NCI-H2107 treated with DMSO at 0.1 percent for 48 hours (cell line): ENCODE measurements around the gene NSRP1.
"Not testable (repeated sequence)": the region's sequence is repeated elsewhere in the genome, so short reads cannot be mapped to it uniquely, and the experiment has no call there.

ENCODE experiments used
- DNase-seq: peaks from one replicate; lab custom pipeline; 2025; ENCODE audit not compliant: unreplicated experiment; lab: John Stamatoyannopoulos, UW

NSRP1 gene

DNA sequence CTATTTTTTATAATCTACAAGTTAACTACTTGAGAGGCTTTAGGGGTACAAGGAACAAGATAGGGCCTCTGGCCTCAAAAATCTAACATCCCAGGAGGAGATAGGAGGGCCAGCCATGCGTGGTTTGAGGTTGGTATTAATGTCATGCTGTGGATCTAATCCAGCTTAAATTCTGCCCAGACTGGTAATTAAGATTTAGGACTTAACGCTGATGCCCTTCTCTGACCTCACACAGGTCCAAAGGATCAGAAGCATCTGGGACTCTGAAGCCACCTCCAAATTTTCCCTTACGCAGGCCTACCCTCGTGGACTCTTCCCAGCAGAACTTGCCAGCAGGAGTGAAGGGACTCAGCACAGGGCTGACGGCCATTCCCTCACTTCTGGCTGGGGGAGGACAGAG lies 103.8 kb downstream of the NSRP1 start:
- no peak for DNase-seq

DNA sequence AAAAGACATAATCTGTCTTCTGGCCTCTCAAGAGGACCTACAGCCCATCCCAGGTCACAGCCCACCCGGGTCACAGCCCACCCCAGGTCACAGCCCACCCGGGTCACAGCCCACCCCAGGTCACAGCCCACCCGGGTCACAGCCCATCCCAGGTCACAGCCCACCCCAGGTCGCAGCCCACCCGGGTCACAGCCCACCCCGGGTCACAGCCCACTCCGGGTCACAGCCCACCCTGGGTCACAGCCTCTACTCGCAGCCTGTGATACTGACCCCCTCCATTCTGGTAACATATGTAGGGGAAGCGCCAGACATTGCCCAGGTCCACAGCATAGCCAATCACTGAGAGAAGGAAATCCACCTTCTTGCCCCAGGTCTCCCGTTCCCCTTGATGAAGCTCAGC lies 104.7 kb downstream of the NSRP1 start:
- DNase-seq = no peak

- DNase-seq = no peak
Observed at GRCh38 chr17:30222251-30222650, 105.6 kb downstream of the NSRP1 start.

DNA sequence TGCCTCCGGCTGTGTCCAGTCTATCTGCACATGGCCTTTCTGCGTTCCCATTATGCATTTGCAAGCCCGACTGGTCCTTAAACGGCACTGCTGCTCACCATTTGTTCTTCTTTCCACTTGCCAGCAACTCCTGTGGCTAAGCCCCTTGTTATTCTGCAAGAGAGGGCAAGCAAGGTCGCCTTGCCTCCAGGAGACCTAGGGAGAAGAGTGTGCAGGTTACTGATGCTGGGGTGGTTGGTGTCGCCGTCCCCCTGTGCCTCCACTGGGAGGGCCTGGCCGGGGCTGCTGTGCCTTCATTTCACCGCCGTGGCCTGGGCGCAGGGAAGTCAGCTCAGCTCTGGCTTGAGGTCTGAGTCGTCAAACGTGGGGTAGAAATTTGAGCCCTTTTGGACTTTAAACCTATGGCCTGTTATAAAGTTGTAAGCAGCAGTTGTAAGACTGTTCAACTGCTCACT lies 106.1 kb downstream of the NSRP1 start:
- DNase-seq = no peak

DNA sequence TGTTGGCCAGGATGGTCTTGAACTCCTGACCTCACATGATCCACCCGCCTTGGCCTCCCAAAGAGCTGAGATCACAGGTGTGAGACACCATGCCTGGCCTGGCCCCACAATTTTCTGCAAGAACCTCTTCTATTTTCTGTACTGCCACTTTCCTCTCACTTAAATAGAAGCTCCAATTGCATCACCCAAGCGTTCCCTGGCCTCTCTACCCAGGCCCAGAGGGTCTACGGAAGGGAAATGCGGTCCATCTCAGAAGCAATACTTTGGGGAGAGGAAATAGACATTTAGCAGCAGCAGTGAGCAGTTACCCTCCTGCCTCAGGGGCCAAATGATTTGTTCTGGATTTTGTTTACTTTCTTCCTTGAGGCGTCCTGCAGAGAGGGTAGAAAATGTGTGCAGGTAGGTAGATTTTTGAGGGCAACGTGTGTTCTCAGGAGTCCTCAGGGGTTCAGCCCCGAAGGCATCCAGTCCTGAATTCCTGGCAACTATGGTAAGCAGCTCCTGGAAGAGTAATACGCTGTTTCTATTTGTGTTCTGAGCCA lies 107.9 kb downstream of the NSRP1 start:
- no peak for DNase-seq

DNA sequence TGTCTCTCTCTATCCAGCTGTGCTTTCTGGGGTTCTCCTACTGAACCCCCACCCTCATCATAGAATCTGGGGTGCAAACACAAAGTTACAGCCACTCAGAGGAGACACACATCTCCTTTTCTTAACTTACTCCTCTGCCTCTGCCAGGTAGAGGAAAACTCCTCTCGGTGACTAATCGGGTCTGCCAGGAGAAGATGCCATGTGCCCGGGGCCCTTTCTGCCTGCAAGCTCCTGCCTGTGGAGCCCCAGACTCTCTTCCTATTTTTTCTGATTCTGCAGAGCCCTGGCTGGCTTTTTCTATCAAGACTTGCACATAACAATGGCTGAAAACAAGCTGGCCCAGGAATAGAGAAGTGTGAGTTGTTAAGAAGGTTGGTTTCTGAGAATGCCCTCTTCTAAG lies 108.5 kb downstream of the NSRP1 start:
- no peak for DNase-seq

DNA sequence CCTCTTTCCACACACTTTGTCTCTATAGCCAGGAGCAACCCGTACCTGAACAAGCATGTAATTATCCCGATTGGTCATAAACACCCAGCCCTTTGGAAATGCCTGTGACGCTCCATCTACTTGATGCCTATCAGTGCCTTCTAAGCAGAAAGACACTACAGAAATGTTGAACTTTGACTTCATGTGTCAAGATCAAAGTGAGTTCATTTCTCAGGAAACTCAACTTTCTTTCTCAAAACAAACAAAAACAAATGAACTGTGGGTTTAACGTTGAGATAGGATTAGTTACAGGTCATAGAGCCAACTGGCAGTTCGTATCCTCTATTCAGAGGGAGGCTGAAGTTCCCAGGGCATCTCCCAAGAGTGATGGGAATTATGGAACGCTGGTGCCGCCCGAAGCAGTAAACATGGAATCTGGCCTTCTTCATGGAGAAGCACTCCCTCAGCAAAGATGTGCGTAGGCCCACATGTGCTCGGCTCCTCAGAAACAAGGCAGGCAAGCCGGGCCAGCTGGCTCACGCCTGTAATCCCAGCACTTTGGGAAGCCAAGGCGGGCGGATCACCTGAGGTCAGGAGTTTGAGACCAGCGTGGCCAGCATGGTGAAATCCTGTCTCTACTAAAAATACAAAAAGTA lies 109.4 kb downstream of the NSRP1 start:
- DNase-seq = no peak

DNA sequence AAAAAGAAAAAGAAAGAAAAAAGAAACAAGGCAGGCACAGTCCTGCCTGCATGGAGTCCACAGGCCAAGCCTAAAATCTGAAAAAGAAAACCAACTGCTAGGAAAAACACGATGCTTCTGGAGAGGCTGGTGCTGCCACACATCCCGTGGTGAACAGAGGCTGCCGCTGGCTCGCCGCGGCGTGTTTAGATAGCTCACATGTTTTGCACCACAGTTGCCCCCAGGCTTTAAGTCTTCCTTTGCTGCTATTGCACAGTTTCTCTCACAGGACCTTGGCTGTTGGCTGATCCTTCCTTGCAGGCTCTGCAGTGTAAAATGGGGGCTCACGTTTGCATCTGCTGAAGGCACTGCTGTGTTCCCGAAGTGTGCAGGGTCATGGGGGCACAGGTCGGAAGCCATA lies 110.3 kb downstream of the NSRP1 start:
- DNase-seq = no peak

- no peak for DNase-seq
Observed at GRCh38 chr17:30228011-30228410, 111.4 kb downstream of the NSRP1 start.

- DNase-seq = no peak
Observed at GRCh38 chr17:30229012-30229411, 112.4 kb downstream of the NSRP1 start.

DNA sequence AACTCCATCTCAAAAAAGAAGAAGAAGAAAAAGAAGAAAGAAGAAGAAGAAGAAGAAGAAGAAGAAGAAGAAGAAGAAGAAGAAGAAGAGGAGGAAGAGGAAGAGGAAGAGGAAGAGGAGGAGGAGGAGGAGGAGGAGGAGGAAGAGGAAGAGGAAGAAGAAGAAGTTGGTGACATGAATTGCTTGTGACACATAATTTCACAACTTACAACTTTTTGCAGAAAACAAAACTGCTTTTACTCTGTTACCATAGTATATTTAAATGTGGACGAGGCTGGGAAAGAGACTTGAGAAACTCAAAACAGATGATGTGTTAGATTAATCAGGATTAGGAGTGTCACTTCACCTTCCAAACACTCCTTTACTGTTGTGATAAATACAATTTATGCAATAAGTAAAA lies 113.4 kb downstream of the NSRP1 start:
- not testable (repeated sequence) for DNase-seq

DNA sequence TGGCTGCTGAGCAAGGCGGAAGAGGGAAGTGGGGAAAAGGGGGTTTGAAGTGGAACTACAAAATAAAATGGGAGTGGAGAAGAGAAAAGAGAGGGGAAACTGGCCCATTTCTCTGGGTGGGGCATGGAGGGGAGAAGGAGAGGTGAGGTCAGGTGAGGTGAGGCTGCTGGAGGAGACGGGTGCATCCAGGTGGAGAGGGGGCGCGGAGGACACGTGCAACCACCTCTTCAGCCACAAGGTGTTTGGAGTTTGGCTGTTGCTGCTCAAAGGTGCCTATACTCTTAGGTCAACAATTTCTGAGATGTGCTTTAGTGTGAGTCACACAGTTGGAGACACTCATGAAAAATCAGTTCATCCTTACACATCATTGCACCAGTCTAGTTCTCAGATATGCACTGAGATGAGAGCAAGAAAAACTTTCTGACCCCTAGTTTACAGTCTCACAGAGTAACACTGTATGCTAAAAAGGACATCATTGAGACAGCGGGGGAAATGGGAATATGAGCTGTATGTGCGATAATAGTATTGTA lies 114.0 kb downstream of the NSRP1 start:
- DNase-seq = no peak

DNA sequence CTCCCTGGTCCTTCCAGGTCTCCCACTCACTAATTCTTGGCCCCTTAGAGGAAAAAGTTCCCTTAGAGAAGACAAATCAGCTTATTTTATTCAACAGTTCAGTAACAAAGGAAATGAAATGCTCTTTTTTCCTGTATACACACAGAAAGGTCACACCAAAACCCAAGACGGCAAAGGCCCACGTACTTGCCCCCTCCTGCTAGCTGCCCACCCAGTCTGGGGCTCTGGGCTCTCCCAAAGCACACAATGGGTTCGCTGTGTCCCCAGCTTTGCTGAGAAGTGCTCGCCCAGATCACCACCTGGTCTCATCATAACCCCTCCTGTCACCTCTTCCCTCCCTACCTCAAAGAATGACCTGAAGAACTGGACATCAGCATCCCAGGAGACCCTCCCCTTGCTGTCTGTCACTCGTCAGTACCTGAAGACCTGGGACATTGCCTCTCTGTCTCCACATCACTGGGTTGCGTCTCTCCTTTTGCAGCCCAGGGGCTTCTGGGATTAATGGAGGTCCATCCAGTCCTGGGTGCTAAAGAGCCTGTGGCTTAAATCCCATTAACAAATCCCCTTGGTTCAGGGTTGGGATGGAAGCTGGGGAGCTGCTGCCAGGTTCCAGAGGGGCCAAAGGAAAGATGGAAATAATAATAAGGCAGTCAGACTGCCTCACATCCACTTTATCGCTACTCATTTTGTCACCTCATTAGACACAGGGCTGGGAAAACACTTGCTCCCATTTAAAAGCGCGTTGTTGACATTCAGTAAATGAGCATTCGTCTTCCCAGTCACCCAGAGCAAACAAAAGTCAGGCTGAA lies 115.6 kb downstream of the NSRP1 start:
- no peak for DNase-seq

DNA sequence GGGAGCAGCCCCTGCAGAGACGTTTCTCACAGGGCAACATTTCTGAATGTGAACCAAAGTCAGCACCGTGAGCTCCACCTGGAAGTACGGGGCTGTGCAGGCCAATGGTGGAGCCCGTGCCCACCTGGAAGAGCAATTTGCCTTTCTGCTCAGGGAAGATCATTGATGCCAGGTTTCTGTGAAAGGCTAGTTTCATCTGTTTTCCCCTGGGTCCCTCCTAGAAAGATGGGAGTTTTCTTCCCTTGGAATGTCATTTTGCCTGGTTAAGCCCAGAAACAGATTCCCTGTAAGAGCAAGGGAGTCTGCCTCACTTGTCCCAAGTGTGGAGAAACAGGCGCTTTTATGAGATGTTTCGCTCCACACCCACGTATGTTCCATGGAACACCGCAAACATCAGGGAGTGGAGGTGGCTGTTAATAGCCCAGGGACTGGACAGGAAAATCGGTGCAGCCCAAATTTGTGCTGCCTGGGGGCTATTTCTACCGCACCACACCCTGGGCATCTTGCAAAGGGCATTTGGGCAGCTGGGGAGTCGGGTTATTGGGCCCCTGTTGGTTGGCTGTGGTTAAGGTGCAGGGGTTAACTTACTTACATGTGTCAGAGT lies 116.3 kb downstream of the NSRP1 start:
- DNase-seq = no peak

DNA sequence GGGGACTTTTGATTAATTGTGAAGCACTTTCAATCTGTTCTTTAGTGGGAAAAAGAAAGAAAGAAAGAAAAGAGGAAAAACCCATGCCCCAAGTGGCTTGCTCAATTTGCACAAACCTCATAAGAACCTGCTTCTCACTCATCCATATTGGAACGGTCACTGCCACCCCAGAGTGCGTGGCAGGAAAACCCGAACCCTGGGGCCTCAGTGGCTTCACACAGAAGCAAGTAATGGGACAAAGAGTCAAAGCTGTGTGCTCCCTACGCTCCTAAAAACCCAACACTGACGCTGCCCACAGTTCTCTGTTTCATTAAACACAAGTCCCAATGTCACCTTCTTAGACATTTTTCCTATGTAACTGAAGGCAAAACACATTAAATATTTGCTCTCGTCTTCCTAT lies 117.7 kb downstream of the NSRP1 start:
- DNase-seq = no peak

- no peak for DNase-seq
Observed at GRCh38 chr17:30234964-30235363, 118.3 kb downstream of the NSRP1 start.

GRCh38 chr17:30235386-30236296 lies 119.0 kb downstream of the NSRP1 start, which contains the start of gene SLC6A4:
SLC6A4 (minus strand) TSS chr17:30235697; CDS start chr17:30221958, 13,739 bp downstream.
- no peak for DNase-seq
